Neural cell (in vitro differentiated cells): ENCODE measurements around the gene PRKCA. TPM values are rescaled to one million over a fixed set of nuclear protein-coding genes. Genes with fewer than 3 reads are reported as not detected.

Experiments used
- H2AFZ ChIP-seq: fragments of 200-600, 300-800 bp; sonication (generic), shearing (Covaris generic); 2 replicates; pipeline ENCODE4 v1.6.0; 2014; ENCODE audit warnings: low read depth, mild to moderate bottlenecking, antibody characterized with exemption, low read length, moderate library complexity
- H3F3A ChIP-seq: fragments of 200-600 bp; shearing (Covaris generic); 2 replicates; pipeline ENCODE4 v1.6.1; 2016; ENCODE audit warnings: mild to moderate bottlenecking, moderate library complexity, mixed read lengths, antibody characterized with exemption, low read length; ENCODE audit not compliant: insufficient read depth, poor library complexity, severe bottlenecking
- H3K27ac ChIP-seq: fragments of 200-600, 300-800 bp; sonication (generic), shearing (Covaris generic); 2 replicates; pipeline ENCODE4 v1.5.1; 2014; ENCODE audit warnings: mild to moderate bottlenecking, low read length, moderate library complexity
- H3K27me3 ChIP-seq: fragments of 300-800, 200-600 bp; sonication (generic), shearing (Covaris generic); 2 replicates; pipeline ENCODE4 v1.6.0; 2014; ENCODE audit warnings: mild to moderate bottlenecking, low read depth, low read length, moderate library complexity; ENCODE audit not compliant: insufficient read depth
- H3K36me3 ChIP-seq: fragments of 300-800, 200-600 bp; sonication (generic), shearing (Covaris generic); 2 replicates; pipeline ENCODE4 v1.5.1; 2014; ENCODE audit warnings: mild to moderate bottlenecking, antibody characterized with exemption, low read length, moderate library complexity; ENCODE audit not compliant: insufficient read depth
- H3K4me2 ChIP-seq: fragments of 300-800, 200-600 bp; sonication (generic), shearing (Covaris generic); 2 replicates; pipeline ENCODE4 v1.6.0; 2014; ENCODE audit warnings: mild to moderate bottlenecking, low read length
- H3K4me3 ChIP-seq: fragments of 300-800, 200-600 bp; sonication (generic), shearing (Covaris generic); 2 replicates; pipeline ENCODE4 v1.5.1; 2014; ENCODE audit warnings: mild to moderate bottlenecking, low read length, moderate library complexity
- H3K79me2 ChIP-seq: fragments of 200-600 bp; shearing (Covaris generic); replicated peaks from 2 replicates; pipeline ENCODE4 v1.6.0; 2014; ENCODE audit warnings: mild to moderate bottlenecking, low read length, moderate library complexity; ENCODE audit not compliant: insufficient read depth
- H3K9ac ChIP-seq: fragments of 300-800, 200-600 bp; sonication (generic), shearing (Covaris generic); 2 replicates; pipeline ENCODE4 v1.6.1; 2016; ENCODE audit warnings: mild to moderate bottlenecking, low read length, mixed read lengths
- H3K9me2 ChIP-seq: fragments of 200-600 bp; shearing (Covaris generic); 2 replicates; pipeline ENCODE4 v1.6.1; 2016; ENCODE audit warnings: mild to moderate bottlenecking, low read length, mixed read lengths; ENCODE audit not compliant: insufficient read depth
- H3K9me3 ChIP-seq: fragments of 200-600, 300-800 bp; sonication (generic), shearing (Covaris generic); 2 replicates; pipeline ENCODE4 v1.6.1; 2016; ENCODE audit warnings: mild to moderate bottlenecking, mixed run types, low read length, moderate library complexity, mixed read lengths
- H4K20me1 ChIP-seq: fragments of 200-600 bp; shearing (Covaris generic); 2 replicates; pipeline ENCODE4 v1.6.1; 2016; ENCODE audit warnings: mild to moderate bottlenecking, mixed run types; ENCODE audit not compliant: insufficient read depth
- EP300 ChIP-seq: fragments of 450-650 bp; conservative IDR thresholded peaks from 2 replicates; pipeline ENCODE4 v1.6.1; 2014; ENCODE audit warnings: antibody characterized with exemption, mild to moderate bottlenecking, moderate library complexity; ENCODE audit not compliant: poor library complexity, severe bottlenecking
- EZH2 ChIP-seq: fragments of 200-600, 300-800 bp; shearing (Covaris generic), sonication (generic); IDR thresholded peaks from 2 replicates; pipeline ENCODE4 v1.6.1; 2014; ENCODE audit warnings: antibody characterized with exemption, low read length, borderline replicate concordance, mild to moderate bottlenecking; ENCODE audit not compliant: insufficient read depth, poor library complexity, severe bottlenecking
- MXI1 ChIP-seq: fragments of 450-650 bp; conservative IDR thresholded peaks from 2 replicates; pipeline ENCODE4 v1.6.1; 2014; ENCODE audit warnings: antibody characterized with exemption, mild to moderate bottlenecking; ENCODE audit not compliant: poor library complexity, severe bottlenecking
- POLR2AphosphoS5 ChIP-seq: IDR thresholded peaks from 2 replicates; pipeline ENCODE4 v1.6.1; 2012
- RAD21 ChIP-seq: fragments of 450-650 bp; conservative IDR thresholded peaks from 2 replicates; pipeline ENCODE4 v1.6.1; 2014; ENCODE audit warnings: antibody characterized with exemption, mild to moderate bottlenecking, moderate library complexity
- SMC3 ChIP-seq: fragments of 450-650 bp; conservative IDR thresholded peaks from 2 replicates; pipeline ENCODE4 v1.6.1; 2014; ENCODE audit warnings: antibody characterized with exemption, mild to moderate bottlenecking, moderate library complexity; ENCODE audit not compliant: poor library complexity
- TAF1 ChIP-seq: IDR thresholded peaks from 2 replicates; pipeline ENCODE4 v1.6.1; 2012; ENCODE audit warnings: low read depth
- polyA plus RNA-seq: library from polyadenylated mRNA; depleted of rRNA; stranded (reverse); fragments of >200 nt; gene quantifications from 2 replicates; pipeline ENCODE4 v1.2.3, GENCODE V29; 2014
- TF ChIP-seq, protein P1 (sequence below): IDR thresholded peaks from 2 replicates; pipeline ENCODE4 v1.6.1; 2012; ENCODE audit warnings: borderline replicate concordance
- TF ChIP-seq, protein P2 (sequence below): fragments of 450-650 bp; IDR thresholded peaks from 2 replicates; pipeline ENCODE4 v1.5.1; 2014; ENCODE audit warnings: antibody characterized with exemption, mild to moderate bottlenecking, moderate library complexity; ENCODE audit not compliant: poor library complexity, severe bottlenecking

Gene PRKCA
- polyA plus RNA-seq, 1 donor from 2014 or later, result 5.9 TPM

DNA sequence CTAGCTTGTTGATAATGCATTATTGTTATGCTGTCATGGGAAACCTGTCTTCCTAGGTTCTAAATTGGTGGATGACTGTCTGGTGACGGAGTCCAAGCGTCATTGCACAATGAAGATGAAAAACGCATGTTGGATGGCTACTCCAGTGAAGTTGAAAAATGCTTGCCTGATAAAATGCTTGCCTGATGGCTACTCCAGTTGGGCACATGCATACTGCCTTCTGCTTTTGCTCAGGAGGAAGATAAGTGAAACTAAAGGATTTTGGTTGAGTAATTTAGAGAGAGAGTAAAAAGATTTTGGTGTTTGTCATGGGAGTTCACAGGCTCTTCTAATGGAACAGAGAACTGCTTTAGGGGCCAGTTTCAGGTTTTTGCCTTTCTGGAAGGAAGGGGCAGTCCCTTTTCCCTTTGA lies 118.6 kb downstream of the PRKCA start:
- no peak overlapping the region for H2AFZ ChIP-seq
- no peaks in the 10 kb centered on the region for H3K36me3 ChIP-seq
- H3K9me3 ChIP-seq, result no peaks in the 10 kb centered on the region
- H3K4me3 ChIP-seq, result no peak overlapping the region
- no peaks in the 10 kb centered on the region for H3K79me2 ChIP-seq
- no peak overlapping the region for H3K27ac ChIP-seq
- H3F3A ChIP-seq, result no peaks in the 10 kb centered on the region
- H3K27me3 ChIP-seq, result no peaks in the 10 kb centered on the region
- H4K20me1 ChIP-seq, result no peaks in the 10 kb centered on the region
- no peak overlapping the region for H3K4me2 ChIP-seq
- H3K9ac ChIP-seq, result no peak overlapping the region
- TF ChIP-seq POLR2AphosphoS5 (no peak), EZH2 (no peak), RAD21 (no peak), SMC3 (no peak), EP300 (no peak), TAF1 (no peak), MXI1 (no peak)
- TF ChIP-seq, protein P1, sequence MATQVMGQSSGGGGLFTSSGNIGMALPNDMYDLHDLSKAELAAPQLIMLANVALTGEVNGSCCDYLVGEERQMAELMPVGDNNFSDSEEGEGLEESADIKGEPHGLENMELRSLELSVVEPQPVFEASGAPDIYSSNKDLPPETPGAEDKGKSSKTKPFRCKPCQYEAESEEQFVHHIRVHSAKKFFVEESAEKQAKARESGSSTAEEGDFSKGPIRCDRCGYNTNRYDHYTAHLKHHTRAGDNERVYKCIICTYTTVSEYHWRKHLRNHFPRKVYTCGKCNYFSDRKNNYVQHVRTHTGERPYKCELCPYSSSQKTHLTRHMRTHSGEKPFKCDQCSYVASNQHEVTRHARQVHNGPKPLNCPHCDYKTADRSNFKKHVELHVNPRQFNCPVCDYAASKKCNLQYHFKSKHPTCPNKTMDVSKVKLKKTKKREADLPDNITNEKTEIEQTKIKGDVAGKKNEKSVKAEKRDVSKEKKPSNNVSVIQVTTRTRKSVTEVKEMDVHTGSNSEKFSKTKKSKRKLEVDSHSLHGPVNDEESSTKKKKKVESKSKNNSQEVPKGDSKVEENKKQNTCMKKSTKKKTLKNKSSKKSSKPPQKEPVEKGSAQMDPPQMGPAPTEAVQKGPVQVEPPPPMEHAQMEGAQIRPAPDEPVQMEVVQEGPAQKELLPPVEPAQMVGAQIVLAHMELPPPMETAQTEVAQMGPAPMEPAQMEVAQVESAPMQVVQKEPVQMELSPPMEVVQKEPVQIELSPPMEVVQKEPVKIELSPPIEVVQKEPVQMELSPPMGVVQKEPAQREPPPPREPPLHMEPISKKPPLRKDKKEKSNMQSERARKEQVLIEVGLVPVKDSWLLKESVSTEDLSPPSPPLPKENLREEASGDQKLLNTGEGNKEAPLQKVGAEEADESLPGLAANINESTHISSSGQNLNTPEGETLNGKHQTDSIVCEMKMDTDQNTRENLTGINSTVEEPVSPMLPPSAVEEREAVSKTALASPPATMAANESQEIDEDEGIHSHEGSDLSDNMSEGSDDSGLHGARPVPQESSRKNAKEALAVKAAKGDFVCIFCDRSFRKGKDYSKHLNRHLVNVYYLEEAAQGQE, result no peak
- TF ChIP-seq, protein P2, sequence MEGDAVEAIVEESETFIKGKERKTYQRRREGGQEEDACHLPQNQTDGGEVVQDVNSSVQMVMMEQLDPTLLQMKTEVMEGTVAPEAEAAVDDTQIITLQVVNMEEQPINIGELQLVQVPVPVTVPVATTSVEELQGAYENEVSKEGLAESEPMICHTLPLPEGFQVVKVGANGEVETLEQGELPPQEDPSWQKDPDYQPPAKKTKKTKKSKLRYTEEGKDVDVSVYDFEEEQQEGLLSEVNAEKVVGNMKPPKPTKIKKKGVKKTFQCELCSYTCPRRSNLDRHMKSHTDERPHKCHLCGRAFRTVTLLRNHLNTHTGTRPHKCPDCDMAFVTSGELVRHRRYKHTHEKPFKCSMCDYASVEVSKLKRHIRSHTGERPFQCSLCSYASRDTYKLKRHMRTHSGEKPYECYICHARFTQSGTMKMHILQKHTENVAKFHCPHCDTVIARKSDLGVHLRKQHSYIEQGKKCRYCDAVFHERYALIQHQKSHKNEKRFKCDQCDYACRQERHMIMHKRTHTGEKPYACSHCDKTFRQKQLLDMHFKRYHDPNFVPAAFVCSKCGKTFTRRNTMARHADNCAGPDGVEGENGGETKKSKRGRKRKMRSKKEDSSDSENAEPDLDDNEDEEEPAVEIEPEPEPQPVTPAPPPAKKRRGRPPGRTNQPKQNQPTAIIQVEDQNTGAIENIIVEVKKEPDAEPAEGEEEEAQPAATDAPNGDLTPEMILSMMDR, result no peak
- no peaks in the 10 kb centered on the region for H3K9me2 ChIP-seq

DNA sequence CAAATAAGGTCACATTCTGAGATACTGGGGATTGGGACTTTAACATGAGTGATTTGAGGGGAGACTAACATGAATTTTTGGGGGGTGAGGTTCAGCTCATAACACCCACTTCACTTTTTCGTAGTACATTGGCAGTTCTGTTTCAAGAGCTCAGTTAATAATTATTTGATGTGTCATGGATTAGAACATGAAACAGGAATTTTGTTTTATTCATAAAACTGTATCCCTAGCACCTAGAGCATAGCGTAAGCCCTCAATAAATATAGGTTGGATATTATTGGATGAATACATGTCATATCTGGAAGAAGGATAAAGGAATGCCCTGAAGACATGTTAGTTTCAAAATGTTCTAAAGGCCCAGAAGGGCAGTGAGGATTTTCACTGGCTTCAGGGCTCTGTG lies 119.8 kb downstream of the PRKCA start:
- TF ChIP-seq, protein P2, result no peak
- TF ChIP-seq POLR2AphosphoS5 (no peak), TAF1 (no peak)
- TF ChIP-seq, protein P1, result no peak
- no peak overlapping the region for H3K9ac ChIP-seq
- H3K4me3 ChIP-seq, result no peak overlapping the region
- H3K9me2 ChIP-seq, result no peaks in the 10 kb centered on the region
- no peaks in the 10 kb centered on the region for H3F3A ChIP-seq
- H2AFZ ChIP-seq, result no peak overlapping the region
- no peaks in the 10 kb centered on the region for H3K9me3 ChIP-seq
- H3K36me3 ChIP-seq, result no peaks in the 10 kb centered on the region
- H3K79me2 ChIP-seq, result no peaks in the 10 kb centered on the region
- no peak overlapping the region for H3K27ac ChIP-seq
- H4K20me1 ChIP-seq, result no peaks in the 10 kb centered on the region
- H3K27me3 ChIP-seq, result no peaks in the 10 kb centered on the region
- no peak overlapping the region for H3K4me2 ChIP-seq
